ENCODE measurements around the gene RBM45.

RBM45 gene

GRCh38 chr2:178109813-178110212 lies 2.4 kb upstream of the RBM45 start:
- peak; percentile 65 for TF ChIP-seq CTCF (IDR thresholded peaks at IDR 0.05; ENCODE audit: low read length, missing control alignments)
- no peak overlapping the region for H3K4me3 ChIP-seq (replicated peaks; ENCODE audit: low read depth, low read length)
- DNase-seq (ENCODE audit: low read depth): peak; percentile 68

- TF ChIP-seq CTCF (IDR thresholded peaks at IDR 0.05; ENCODE audit: low read length, missing control alignments): no peak
- no peak overlapping the region for H3K4me3 ChIP-seq (replicated peaks; ENCODE audit: low read depth, low read length)
- DNase-seq (ENCODE audit: low read depth): no peak
These were observed 1.6 kb upstream of the RBM45 start for GRCh38 chr2:178110681-178111080.

GRCh38 chr2:178111743-178112142 lies 494 bp upstream of the RBM45 start:
- H3K4me3 ChIP-seq (replicated peaks; ENCODE audit: low read depth, low read length): no peak overlapping the region

GRCh38 chr2:178114462-178114861 lies 2.2 kb downstream of the RBM45 start:
- no peak for TF ChIP-seq CTCF (IDR thresholded peaks at IDR 0.05; ENCODE audit: low read length, missing control alignments)
- no peak for DNase-seq (ENCODE audit: low read depth)
- H3K4me3 ChIP-seq (replicated peaks; ENCODE audit: low read depth, low read length): no peak overlapping the region

More at GRCh38 chr2:178111743-178112142, 494 bp upstream of the RBM45 start:
- no peak for DNase-seq (ENCODE audit: low read depth)
- no peak for TF ChIP-seq CTCF (IDR thresholded peaks at IDR 0.05; ENCODE audit: low read length, missing control alignments)

- TF ChIP-seq CTCF (IDR thresholded peaks at IDR 0.05; ENCODE audit: low read length, missing control alignments): no peak
- no peak for DNase-seq (ENCODE audit: low read depth)
- H3K4me3 ChIP-seq (replicated peaks; ENCODE audit: low read depth, low read length): no peak overlapping the region
These were observed 3.0 kb downstream of the RBM45 start for GRCh38 chr2:178115271-178115670.

GRCh38 chr2:178117725-178118124 lies 5.5 kb downstream of the RBM45 start:
- no peak for TF ChIP-seq CTCF (IDR thresholded peaks at IDR 0.05; ENCODE audit: low read length, missing control alignments)
- no peak for DNase-seq (ENCODE audit: low read depth)
- H3K4me3 ChIP-seq (replicated peaks; ENCODE audit: low read depth, low read length): no peak overlapping the region

- no peak for TF ChIP-seq CTCF (IDR thresholded peaks at IDR 0.05; ENCODE audit: low read length, missing control alignments)
- no peak overlapping the region for H3K4me3 ChIP-seq (replicated peaks; ENCODE audit: low read depth, low read length)
- no peak for DNase-seq (ENCODE audit: low read depth)
These were observed 7.1 kb downstream of the RBM45 start for GRCh38 chr2:178119179-178119922.

Data from fibroblast of pulmonary artery (primary cell).